ENCODE results near the gene KCNQ1.

KCNQ1 gene

DNA sequence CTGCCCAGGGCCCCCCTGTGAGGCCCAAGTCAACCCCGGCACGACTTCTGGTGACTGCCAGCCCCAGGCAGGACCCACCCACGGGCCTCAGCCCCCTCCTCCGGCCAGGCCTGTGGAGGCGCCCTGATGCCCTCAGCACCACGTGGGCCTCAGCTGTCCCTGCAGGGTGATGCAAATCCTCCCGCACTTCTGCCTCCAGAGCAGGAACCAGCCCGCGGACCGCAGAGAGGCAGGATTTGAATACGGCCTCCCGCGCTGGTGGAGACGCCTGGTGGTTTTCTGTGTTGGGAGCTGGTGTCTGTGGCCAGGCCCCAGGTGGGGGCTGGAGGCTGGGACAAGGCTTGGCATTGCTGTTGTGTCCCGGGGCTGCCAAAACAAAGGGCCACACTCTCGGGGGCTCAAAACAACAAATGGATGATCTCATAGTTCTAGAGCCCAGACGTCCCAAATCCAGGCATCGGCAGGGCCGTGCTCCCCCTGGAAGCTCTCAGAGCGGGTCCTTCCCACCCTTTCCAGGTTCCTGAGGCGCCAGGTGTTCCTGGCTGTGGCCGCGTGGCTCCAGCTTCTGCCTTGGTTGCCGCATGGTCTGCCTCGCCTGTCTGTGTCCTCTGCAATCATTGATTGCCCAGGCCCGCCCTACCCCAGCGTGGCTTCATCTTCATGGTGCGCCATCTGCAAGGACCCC, 19.9 kb upstream of the KCNQ1 start:
- DNase-seq (ENCODE audit: low spot score) = no peak
- no peak for FAIRE-seq

DNA sequence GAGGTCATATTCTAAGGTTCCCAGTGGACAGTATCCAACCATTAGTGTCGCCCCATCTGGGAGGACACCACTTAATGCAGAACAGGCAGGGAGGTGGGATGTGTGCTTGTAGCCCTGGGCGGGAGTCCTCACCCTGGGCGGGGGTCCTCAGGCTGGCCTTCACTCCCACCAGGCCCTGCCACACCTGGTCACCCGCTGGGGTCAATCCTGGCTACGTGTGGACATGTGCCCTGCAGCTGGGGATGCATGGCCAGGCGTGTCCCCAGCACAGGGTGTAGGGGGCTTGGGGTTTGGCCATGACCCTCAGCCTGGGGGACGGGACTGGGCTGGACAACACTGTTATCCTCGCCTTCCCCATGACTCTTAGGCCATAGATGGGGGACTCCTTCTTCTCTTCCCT, 19.3 kb upstream of the KCNQ1 start:
- FAIRE-seq = no peak

DNA sequence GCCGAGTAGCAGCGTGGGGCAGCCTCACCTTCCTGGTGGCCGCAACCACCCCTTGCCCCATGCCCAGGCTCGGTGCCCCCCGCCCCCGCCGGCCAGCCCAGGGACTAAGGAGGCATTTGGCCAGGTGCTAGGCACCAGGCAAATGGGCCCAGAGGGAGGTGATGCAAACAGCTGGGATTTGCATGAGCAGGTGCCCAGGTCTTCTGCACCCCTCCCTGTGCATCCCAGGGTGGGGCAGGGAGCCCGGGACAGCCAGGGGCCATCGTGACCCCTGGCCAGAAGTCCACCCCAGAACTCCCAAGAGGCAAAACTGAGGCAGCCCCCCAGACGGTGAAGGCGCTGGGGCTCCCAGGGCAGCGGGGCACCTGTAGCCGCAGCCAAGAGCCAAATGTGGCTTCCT, 18.6 kb upstream of the KCNQ1 start:
- DNase-seq (ENCODE audit: low spot score) (no peak), FAIRE-seq (no peak)

More for the DNA sequence above, 19.3 kb upstream of the KCNQ1 start:
- DNase-seq (ENCODE audit: low spot score) = no peak

DNA sequence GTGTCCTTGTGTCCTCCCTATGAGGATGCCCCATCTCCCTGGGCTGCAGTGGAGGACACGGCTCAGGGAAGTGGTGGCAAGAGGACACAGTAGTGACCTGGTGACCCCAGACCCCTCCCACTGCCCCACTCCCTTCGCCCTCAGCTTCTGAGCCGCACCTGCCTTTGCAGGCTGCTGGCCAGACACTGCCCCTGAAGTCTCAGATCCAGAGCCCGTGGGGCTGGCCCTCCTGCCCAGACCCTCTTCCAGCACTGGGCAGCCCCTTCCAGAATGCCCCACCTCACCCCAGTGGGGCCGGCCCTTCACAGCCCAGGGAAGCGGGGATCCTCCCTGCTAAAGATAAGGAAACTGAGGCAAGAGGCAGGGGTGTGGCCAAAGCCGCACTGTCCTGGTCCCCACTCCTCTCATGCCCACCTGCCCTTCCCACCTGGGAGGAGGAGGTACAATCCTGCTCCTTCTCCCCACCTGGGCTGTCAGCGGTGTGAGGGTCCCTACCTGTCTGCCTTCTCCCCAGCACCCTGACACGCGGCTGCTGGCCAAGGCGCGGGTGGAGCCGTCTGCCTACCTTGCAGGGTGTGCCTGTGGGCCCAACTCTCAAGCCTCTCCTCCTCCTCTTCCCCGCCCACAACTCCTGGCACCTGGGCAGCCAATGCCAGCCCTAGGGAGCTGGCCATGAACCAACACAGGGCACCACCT, 17.8 kb upstream of the KCNQ1 start:
- no peak for FAIRE-seq
- no peak for DNase-seq (ENCODE audit: low spot score)

DNA sequence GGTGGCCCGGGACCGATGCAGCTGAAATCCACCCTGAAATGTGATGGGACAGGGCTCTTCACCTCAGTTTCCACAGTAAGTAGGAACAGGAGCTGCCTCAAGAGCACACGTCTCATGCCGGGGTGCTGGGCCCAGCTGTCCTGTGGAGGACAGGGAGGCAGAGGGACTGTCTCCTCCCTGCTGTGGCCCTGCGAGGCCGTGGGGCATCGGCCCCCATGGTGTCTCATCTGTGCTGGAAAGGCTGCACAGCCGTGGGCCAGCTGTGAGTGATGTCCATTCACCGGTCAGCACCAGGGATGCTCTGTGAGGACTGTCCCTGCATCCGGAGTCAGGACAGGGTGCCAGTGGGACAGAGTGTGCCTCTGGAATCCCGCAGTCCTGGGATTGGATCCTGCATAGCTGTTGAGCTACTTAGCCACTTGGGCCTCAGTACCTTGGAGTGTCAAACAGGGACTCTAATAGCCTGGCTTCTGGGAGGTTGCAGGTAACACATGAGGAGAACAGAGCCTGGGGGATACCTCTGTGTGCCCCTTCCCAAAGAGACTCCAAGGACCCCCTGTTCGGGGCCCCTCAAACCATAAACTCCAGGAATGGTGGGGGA, 17.0 kb upstream of the KCNQ1 start:
- FAIRE-seq = no peak
- DNase-seq (ENCODE audit: low spot score) = no peak

DNA sequence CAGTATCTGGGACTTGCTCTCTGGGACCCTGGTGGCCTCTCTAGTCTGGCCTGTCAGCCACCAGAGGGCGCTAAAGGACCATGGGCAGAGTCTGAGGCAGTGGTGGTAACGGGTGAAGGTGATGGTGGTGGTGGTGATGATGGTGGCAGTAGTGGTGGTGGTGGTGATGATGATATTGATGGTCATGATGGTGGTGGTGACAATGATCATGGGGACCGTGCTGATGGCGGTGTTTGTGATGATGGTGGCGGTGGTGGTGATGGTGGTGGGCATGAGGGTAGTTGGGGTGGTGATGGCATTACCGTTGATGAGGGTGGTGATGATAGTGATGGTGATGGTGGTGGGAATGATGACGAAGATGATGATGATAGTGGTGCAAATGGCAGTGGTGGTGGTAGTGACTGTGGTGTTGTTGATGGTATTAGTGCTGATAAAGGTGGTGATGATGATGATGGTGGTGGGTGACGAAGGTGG, 16.4 kb upstream of the KCNQ1 start:
- DNase-seq (ENCODE audit: low spot score) (no peak), FAIRE-seq (no peak)

DNA sequence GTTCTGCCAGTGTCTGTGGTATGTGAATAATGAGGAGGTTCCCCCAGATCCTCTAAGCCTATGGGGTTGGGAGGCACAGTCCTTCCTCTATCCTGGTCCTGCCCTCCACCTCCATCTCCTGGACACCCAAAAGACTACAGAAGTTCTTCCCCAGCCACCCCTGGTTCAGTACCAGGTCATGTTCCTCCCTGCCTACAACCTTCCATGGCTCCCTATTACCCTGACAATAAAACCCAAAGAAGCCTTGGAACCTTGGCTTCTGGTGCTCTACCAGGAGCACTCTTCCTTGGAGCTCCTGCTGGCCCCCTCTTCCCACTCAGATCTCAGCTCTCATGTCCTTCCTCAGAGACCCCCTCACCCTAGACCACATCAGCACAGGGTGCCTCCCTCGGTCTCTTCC, 13.4 kb upstream of the KCNQ1 start:
- FAIRE-seq (no peak), DNase-seq (ENCODE audit: low spot score) (no peak)

DNA sequence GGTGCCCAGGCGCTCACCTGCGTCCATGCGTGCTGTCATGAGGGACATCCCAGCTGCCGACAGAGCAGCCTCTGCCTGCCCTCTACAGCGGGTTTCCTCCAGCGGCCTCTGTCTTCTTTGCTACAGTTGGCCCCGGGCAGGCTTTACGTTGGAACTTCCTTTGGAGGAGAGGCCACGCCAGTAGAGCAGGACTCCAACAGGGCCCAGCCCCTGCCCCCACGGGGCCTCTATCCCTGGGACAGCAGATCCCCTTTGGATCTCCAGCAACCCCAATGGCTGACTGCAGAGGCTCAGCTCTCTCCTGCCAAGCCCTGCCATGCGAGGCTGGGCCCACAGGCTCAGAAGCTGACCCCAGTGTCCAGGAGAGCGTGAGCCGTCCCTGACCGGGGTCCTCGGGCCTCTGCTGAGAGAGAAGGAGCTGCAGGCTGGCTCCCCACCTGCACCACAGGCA, 12.6 kb upstream of the KCNQ1 start:
- DNase-seq (ENCODE audit: low spot score) (no peak), FAIRE-seq (no peak)

DNA sequence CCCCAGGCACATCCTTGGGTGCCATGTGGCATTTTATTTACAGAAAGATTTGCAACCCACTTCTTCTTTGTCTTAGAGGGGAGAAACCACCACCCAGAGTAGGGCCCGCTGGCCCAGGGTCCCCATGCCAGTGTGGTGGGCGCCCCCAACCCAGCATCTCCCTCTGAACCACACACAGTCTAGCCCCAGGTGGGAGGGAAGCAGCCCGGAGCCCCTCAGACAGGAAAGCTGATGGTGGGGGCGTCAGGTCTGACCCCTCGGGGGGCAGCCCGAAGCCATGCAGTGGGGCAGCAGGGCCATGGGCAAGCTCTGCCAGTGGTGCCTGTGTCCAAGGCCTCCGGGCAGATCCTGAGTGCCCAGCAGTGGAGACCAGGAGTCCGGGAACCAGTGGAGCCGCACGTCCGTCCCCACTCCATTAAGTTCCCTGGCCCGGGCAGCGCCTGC, 12.2 kb upstream of the KCNQ1 start:
- no peak for FAIRE-seq

DNA sequence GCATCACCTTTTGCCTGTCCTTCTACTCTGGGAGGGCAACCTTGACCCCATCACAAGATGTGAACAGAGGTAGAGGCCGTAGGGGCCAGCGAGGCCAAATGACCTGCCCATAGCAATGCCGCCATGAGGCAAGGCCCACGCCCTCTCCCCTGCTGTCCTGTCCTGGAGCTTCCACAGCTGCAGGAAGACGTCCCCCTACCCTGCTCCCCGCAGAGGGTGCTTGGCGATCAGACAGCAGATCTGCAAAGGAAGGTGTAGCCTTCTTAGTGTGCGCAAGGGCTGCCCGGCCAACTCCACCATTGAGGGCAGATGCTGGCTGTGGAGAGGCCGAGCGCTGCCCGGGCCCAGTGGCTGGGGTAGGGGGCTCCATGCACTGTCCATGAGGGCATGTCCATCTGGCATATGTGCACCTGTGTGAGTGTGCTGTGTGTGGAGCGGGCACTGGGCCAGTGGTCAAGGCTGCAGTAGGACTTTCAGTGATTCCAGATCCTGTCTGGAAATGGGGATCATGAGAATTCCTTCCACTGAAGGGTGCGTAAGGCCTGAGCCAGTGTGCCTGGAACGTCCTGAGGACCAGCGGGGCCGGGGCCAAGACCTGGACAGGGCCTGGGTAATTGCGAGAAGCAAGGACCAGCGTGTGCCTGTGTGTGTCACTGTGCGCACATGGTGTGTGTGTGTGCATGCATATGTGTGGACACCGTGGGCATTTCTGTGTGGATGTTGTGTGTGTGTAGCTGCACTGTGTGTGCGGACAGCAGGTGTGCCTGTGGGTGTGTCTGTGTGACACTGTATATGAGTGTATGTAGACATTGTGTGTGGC, 11.5 kb upstream of the KCNQ1 start:
- FAIRE-seq = no peak
- DNase-seq (ENCODE audit: low spot score) = no peak

More for the DNA sequence above, 12.2 kb upstream of the KCNQ1 start:
- no peak for DNase-seq (ENCODE audit: low spot score)

DNA sequence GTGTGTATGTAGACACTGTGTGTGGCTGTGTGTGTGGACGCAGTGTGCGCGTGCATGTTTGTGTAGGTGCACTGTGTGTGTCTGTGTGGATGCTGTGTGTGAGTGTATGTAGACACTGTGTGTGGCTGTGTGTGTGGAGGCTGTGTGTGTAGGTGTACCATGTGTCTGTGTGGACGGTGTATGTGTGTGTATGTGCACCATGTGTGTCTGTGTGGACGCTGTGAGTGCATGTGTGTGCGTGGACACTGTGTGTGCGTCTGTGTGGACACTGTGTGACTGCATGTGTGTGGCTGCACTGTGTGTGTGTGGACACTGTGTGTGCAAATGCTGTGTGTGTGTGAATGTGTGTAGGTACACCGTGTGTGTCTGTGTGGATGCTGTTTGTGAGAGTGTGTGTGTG, 10.8 kb upstream of the KCNQ1 start:
- DNase-seq (ENCODE audit: low spot score) = no peak
- no peak for FAIRE-seq

DNA sequence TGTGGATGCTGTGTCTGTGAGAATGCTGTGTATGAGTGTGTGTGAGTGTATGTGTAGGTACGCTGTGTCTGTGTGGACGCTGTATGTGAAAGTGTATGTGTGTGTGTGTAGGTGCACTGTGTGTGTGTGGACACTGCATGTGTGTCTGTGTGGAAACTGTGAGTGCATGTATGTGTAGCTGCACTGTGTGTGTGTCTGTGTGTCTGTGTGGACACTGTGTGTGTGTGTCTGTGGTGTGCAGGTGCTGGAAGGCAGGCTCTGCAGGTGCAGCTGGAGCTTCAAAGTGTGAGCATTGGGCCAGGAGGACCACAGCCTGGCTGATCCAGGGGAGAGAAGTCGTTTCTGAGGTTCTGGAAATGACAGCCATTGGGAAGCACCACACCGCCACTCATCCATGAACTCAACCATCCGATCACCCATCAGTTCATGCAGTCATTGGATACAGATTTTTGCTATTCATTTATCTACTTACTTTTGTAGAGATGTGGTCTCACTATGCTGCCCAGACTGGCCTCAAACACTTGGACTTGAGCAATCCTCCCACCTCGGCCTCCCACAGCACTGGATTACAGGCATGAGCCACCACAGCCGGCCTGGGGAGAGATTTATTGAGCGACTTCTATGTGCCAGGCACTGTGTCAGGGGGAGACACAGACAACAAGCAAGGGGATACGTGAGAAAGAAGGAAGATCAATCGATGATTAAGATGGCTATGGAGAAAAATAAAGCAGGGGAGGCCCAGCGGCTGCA, 10.1 kb upstream of the KCNQ1 start:
- FAIRE-seq = no peak

DNA sequence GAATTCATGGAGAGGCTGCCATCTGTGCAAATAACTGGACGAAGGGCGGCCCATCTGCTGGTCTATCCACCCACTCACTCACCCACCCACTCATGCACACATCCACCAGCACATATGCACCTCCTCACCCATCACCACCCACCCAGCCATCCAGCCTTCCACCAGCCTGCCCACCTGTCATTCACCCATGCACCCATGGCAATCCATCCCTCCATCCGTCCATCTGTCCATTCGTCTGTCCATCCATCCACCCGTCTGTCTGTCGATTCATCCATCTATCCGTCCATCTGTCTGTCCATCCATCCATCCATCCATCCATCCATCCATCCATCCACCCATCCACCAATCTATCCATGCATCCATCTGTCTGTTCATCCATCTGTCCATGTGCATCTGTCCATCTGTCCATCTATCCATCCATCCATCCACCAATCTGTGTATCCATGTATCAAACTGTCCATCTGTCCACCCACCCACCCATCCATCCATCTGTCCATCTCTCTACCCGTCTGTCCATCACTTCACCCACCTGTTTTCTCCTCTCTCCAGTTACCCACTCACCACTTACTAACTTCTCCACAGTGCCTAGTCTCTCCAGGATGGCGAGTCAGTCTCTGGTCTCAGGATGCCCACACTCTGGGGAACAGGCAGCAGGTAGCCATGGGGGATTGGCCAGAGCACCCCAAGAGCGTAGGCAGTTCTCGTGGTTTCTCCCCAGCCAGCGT, 9.4 kb upstream of the KCNQ1 start:
- FAIRE-seq (no peak), DNase-seq (ENCODE audit: low spot score) (no peak)

More for the DNA sequence above, 10.1 kb upstream of the KCNQ1 start:
- DNase-seq (ENCODE audit: low spot score) = no peak

DNA sequence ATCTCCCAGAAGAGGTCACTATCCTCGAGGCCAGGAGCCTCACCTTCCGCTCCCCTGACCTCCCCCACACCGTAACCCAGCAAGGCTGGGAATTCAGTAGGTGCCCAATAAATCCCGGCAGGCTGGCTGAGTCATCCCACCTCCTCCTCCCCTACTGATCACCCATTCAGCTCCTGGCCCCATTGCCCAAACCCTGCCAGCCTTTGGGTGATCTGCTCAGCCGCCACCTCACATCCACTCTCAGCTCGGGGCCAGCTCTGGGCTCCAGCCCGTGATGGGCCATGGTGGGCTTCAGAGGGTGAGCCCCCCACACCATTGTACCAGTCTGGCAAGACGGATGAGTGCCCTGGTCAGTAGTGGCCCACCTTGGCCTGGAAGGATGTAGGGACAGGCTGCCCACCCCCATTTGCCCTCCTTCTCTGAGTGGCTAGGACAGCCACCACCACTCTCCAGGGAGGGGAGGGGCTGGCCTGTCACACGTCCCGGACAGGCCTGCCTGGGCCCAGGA, 8.7 kb upstream of the KCNQ1 start:
- FAIRE-seq (no peak), DNase-seq (ENCODE audit: low spot score) (no peak)

DNA sequence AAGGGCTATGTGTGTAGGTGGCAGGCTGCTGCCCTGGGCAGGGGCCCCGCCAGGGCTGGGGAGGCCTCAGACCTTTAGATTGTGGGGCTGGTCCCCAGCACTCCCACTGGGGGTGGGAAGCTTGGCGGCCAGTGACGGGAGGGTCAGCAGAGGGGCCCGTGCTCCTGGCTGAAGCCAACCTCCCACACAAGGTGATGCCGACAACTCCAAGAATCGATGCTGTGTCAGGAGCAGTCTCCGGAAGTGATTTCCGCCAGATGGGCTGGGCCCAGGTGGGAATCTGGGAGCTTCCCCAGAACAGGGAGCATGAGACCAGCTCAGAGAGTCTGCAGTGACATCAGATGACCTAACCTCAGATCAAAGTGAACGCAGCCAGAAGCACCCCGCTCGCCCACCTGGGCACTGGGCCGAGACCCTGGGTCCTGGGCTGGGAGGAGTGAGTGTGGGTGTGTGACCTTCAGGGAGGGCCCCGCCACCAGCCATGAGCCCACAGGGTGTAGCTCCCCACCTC, 8.2 kb upstream of the KCNQ1 start:
- DNase-seq (ENCODE audit: low spot score) (no peak), FAIRE-seq (no peak)

DNA sequence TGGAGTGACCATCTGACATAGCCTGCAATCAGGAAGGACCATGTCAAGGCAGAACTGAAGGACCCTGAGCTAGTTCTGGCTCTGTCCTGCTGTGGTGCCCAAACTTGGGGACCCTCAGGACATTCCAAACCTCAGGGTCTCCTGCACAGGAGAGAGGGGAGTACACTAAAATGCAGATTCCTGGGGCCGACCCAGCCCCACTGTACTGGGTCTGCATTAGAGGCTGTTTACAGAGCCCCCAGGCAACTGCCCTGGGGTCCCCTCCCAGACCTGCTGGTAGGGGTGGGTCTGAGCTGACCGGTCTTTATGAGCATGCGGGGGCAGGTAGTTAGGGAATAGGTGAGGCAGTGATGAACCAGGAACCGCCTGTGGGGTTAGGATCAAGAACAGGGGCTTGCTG, 7.3 kb upstream of the KCNQ1 start:
- FAIRE-seq = no peak
- DNase-seq (ENCODE audit: low spot score) = no peak

DNA sequence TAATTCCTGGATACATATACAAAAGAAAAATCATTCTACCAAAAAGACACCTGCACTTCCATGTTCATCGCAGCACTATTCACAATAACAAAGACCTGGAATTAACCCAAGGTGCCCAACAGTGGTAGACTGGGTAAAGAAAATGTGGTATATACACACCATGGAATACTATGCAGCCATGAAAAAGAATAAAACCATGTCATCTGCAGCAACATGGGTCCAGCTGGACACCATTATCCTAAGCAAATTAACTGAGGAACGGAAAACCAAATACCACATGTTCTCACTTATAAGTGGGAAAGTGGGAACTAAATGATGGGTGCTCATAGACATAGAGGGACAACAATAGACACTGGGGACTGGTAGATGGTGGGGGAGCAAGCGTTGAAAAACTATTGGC, 5.0 kb upstream of the KCNQ1 start:
- no peak for DNase-seq (ENCODE audit: low spot score)
- no peak for FAIRE-seq

DNA sequence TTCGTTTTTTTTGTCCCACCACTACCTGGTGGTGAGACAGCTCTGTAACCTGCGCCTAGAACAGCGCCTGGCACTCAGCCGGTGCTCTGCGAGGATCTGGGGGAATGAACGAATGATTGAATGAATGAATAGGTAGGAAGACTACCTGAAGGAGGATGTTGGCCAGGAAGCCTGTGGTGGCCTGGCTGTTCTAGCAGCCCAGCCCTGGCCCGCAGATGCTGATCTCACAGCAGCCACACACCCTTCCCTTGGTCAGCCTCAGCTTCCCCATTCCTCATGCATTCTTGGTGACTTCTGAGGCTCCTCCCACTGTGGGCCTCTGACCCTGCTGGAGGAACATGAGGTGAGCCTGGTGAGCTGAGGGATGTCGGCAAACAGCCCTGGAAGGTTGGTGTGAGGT, 4.2 kb upstream of the KCNQ1 start:
- DNase-seq (ENCODE audit: low spot score) (no peak), FAIRE-seq (no peak)

DNA sequence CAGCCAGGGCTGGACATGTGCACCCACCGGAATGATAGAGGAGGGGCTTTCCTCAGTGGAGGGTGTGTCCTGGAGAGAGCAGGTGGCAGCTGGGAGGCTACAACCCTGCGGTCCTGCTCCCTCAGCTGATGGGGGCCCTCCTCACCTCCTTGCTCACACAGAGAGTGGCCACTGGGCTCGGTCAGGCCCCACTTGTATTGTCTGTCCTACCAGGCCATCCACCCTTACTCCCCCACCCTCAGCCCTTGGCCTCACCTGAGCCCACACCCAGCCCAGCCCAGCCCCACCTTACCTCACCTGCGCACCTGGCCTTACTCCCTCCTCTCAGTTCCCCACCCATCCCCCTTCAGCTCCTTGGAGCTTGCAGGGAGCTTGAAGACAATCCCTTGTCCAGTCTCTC, 3.6 kb upstream of the KCNQ1 start:
- DNase-seq (ENCODE audit: low spot score) = no peak

DNA sequence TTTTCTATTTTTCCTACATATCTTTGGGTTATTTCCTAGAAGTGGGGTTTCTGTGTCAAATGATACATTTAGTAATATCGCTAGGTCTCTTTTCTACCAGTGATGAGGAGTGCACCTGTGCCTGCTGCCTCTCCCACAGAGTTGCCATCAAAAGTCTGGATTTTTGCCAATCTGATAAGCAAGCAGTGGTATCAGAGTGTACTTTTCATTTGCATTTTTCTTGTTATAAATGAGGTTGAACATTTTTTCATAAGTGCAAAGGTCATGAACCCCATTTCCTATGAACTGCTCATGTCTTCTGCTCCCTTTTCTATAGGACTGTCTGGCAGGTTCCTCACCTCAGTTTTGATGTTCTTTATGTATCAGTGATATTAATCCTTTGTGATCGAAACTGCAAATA, 2.2 kb upstream of the KCNQ1 start:
- FAIRE-seq = no peak
- no peak for DNase-seq (ENCODE audit: low spot score)

More for the DNA sequence above, 3.6 kb upstream of the KCNQ1 start:
- FAIRE-seq = no peak

All from RCC 7860 (cell line).